SK-N-MC (cell line): ENCODE data around the gene SYT8.

Experiments
- EZH2 ChIP-seq: fragments of 200-600 bp; sonication (generic); IDR thresholded peaks from one replicate; pipeline ENCODE4 v1.6.1; 2017; ENCODE audit warnings: antibody characterized with exemption
- FOXP2 ChIP-seq: optimal IDR thresholded peaks from 2 replicates; pipeline ENCODE3; 2011; ENCODE audit warnings: mild to moderate bottlenecking, moderate library complexity; ENCODE audit not compliant: insufficient read depth; ENCODE audit errors: extremely low read length, control extremely low read depth
- POLR2AphosphoS5 ChIP-seq: IDR thresholded peaks from 2 replicates; pipeline ENCODE4 v1.6.1; 2012; ENCODE audit warnings: mild to moderate bottlenecking, low read depth, low read length, borderline replicate concordance

DNA sequence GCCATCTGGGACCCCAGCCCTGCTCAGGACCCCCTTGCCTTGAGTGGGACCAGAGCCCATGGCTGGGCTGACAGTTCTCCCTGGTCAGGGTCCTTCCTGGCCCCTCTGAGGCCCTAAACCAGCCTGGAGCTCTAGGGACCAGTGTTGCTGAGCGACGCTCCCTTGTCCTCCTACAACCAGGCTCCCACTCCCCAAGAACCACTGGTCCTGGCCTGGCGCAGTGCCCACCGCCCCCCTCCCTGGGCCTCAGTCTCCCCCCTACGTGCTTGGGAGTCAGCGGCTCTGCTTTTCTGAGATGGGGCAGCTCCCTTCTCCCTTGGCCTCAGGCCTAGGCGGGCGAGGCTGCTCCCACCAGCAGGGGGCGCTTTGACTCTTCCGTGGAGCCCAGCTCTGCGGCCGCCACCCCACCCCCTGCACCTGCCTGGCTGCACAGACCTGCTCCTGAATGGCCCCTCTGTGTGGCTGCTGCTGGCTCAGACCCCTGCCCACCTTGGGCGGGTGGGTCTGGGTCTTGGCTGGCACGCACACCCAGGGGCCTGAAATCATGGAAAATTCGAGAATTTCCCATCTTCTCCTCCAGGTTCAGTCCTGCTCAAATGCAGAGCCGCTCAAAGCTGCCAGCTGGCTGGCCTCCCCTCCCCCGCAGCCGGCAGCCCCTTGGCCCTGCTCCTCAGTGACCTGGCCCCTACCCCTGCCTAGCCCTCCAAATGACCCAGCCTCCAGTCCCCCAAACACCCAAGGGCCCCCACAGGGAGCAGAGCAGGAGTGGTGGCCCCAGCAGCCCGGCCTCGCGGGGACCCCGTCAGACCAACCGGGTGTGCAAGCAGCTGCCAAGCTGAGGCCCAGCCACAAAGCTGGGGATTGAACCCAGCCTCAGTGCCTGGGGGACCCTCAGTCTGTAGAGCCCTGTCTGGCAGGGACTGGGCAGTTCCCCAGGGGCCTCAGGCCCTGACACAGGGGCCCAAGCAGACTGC, 47.8 kb downstream of the SYT8 start:
- TF ChIP-seq POLR2AphosphoS5 = no peak
- TF ChIP-seq EZH2 = no peak
- no peak for TF ChIP-seq FOXP2
